ENCODE data around the gene DEDD2. TPM values are rescaled to one million over a fixed set of nuclear protein-coding genes. Genes with fewer than 3 reads are reported as not detected.

Gene DEDD2
- polyA plus RNA-seq, 1 donor from 2014 or later, result 69.9 TPM

DNA sequence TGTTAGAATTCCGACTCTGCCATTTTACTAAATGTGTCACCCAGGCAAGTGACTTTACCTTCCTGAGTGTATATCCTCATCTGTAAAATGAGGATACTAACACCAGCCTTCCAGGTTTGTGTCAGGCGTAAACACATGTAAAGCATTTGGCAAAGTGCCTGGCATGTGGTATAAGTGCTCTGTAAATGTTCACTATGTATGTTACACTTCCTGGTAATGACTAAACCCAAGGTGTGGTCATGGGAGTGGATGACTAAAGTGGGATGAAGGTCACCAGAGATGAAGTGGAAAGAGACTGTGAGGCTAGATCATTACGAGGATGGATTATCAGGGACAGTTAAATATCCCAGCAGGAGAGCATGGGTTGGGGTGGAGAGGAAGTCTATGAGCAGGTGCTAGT is 25.6 kb downstream of the DEDD2 start:
- H3K9ac ChIP-seq (ENCODE audit: low read length), result no peak overlapping the region
- H2AFZ ChIP-seq (ENCODE audit: low read depth, low read length), result no peak overlapping the region
- H3K4me2 ChIP-seq (ENCODE audit: low read length), result no peak overlapping the region
- TF ChIP-seq POLR2AphosphoS5 (IDR thresholded peaks at IDR 0.05) (no peak), SMC3 (conservative IDR thresholded peaks at IDR 0.05; ENCODE audit: poor library complexity) (no peak), RAD21 (conservative IDR thresholded peaks at IDR 0.05) (no peak), EZH2 (IDR thresholded peaks at IDR 0.05; ENCODE audit: borderline replicate concordance, insufficient read depth, low read length, poor library complexity, severe bottlenecking) (no peak), EP300 (conservative IDR thresholded peaks at IDR 0.05; ENCODE audit: poor library complexity, severe bottlenecking) (no peak), MXI1 (conservative IDR thresholded peaks at IDR 0.05; ENCODE audit: poor library complexity, severe bottlenecking) (no peak), TAF1 (IDR thresholded peaks at IDR 0.05; ENCODE audit: low read depth) (no peak)
- TF ChIP-seq, protein P1, sequence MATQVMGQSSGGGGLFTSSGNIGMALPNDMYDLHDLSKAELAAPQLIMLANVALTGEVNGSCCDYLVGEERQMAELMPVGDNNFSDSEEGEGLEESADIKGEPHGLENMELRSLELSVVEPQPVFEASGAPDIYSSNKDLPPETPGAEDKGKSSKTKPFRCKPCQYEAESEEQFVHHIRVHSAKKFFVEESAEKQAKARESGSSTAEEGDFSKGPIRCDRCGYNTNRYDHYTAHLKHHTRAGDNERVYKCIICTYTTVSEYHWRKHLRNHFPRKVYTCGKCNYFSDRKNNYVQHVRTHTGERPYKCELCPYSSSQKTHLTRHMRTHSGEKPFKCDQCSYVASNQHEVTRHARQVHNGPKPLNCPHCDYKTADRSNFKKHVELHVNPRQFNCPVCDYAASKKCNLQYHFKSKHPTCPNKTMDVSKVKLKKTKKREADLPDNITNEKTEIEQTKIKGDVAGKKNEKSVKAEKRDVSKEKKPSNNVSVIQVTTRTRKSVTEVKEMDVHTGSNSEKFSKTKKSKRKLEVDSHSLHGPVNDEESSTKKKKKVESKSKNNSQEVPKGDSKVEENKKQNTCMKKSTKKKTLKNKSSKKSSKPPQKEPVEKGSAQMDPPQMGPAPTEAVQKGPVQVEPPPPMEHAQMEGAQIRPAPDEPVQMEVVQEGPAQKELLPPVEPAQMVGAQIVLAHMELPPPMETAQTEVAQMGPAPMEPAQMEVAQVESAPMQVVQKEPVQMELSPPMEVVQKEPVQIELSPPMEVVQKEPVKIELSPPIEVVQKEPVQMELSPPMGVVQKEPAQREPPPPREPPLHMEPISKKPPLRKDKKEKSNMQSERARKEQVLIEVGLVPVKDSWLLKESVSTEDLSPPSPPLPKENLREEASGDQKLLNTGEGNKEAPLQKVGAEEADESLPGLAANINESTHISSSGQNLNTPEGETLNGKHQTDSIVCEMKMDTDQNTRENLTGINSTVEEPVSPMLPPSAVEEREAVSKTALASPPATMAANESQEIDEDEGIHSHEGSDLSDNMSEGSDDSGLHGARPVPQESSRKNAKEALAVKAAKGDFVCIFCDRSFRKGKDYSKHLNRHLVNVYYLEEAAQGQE (IDR thresholded peaks at IDR 0.05; ENCODE audit: borderline replicate concordance), result no peak
- TF ChIP-seq, protein P2, sequence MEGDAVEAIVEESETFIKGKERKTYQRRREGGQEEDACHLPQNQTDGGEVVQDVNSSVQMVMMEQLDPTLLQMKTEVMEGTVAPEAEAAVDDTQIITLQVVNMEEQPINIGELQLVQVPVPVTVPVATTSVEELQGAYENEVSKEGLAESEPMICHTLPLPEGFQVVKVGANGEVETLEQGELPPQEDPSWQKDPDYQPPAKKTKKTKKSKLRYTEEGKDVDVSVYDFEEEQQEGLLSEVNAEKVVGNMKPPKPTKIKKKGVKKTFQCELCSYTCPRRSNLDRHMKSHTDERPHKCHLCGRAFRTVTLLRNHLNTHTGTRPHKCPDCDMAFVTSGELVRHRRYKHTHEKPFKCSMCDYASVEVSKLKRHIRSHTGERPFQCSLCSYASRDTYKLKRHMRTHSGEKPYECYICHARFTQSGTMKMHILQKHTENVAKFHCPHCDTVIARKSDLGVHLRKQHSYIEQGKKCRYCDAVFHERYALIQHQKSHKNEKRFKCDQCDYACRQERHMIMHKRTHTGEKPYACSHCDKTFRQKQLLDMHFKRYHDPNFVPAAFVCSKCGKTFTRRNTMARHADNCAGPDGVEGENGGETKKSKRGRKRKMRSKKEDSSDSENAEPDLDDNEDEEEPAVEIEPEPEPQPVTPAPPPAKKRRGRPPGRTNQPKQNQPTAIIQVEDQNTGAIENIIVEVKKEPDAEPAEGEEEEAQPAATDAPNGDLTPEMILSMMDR (IDR thresholded peaks at IDR 0.05; ENCODE audit: poor library complexity, severe bottlenecking), result no peak
- H3K36me3 ChIP-seq (ENCODE audit: insufficient read depth, low read length), result no peaks in the 10 kb centered on the region
- no peaks in the 10 kb centered on the region for H3K79me2 ChIP-seq (replicated peaks; ENCODE audit: insufficient read depth, low read length)
- H3F3A ChIP-seq (ENCODE audit: insufficient read depth, low read length, poor library complexity, severe bottlenecking), result no peaks in the 10 kb centered on the region
- H4K20me1 ChIP-seq (ENCODE audit: insufficient read depth), result no peaks in the 10 kb centered on the region
- H3K27me3 ChIP-seq (ENCODE audit: insufficient read depth, low read depth, low read length), result no peaks in the 10 kb centered on the region
- H3K4me3 ChIP-seq (ENCODE audit: low read length), result no peak overlapping the region
- no peaks in the 10 kb centered on the region for H3K9me2 ChIP-seq (ENCODE audit: insufficient read depth, low read length)
- no peaks in the 10 kb centered on the region for H3K9me3 ChIP-seq (ENCODE audit: low read length)
- H3K27ac ChIP-seq (ENCODE audit: low read length), result no peak overlapping the region

DNA sequence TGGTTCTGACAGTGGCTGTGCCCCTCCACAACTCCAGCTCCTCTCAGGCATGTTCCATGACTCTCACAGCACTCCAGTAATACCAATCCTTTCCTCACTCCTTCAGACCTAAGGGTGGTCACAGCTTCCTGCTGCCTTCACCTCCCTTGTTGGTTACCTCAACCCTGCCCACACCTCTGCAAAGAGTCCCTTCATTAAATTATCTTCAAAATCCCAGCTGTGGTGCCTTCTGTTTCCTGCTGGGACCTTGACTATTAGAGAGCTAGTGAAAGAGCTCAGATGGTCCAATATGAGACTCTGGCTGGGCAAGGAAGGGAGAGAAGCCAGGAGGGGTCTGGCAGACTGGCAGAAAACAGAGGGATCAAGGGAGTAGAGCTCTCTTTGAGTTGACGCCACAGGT is 26.1 kb downstream of the DEDD2 start:
- H3K4me2 ChIP-seq (ENCODE audit: low read length), result no peak overlapping the region
- H3K9ac ChIP-seq (ENCODE audit: low read length), result no peak overlapping the region
- no peaks in the 10 kb centered on the region for H3K27me3 ChIP-seq (ENCODE audit: insufficient read depth, low read depth, low read length)
- H3K36me3 ChIP-seq (ENCODE audit: insufficient read depth, low read length), result no peaks in the 10 kb centered on the region
- H3K27ac ChIP-seq (ENCODE audit: low read length), result no peak overlapping the region
- no peaks in the 10 kb centered on the region for H3K9me3 ChIP-seq (ENCODE audit: low read length)
- H3K4me3 ChIP-seq (ENCODE audit: low read length), result no peak overlapping the region
- H4K20me1 ChIP-seq (ENCODE audit: insufficient read depth), result no peaks in the 10 kb centered on the region
- H3F3A ChIP-seq (ENCODE audit: insufficient read depth, low read length, poor library complexity, severe bottlenecking), result no peaks in the 10 kb centered on the region
- TF ChIP-seq, protein P2 (IDR thresholded peaks at IDR 0.05; ENCODE audit: poor library complexity, severe bottlenecking), result no peak
- no peak for TF ChIP-seq POLR2AphosphoS5 (IDR thresholded peaks at IDR 0.05)
- TF ChIP-seq EZH2 (IDR thresholded peaks at IDR 0.05; ENCODE audit: borderline replicate concordance, insufficient read depth, low read length, poor library complexity, severe bottlenecking), result no peak
- no peak for TF ChIP-seq SMC3 (conservative IDR thresholded peaks at IDR 0.05; ENCODE audit: poor library complexity)
- no peak for TF ChIP-seq MXI1 (conservative IDR thresholded peaks at IDR 0.05; ENCODE audit: poor library complexity, severe bottlenecking)
- no peak for TF ChIP-seq EP300 (conservative IDR thresholded peaks at IDR 0.05; ENCODE audit: poor library complexity, severe bottlenecking)
- TF ChIP-seq RAD21 (conservative IDR thresholded peaks at IDR 0.05), result no peak
- TF ChIP-seq, protein P1 (IDR thresholded peaks at IDR 0.05; ENCODE audit: borderline replicate concordance), result no peak
- TF ChIP-seq TAF1 (IDR thresholded peaks at IDR 0.05; ENCODE audit: low read depth), result no peak
- H3K79me2 ChIP-seq (replicated peaks; ENCODE audit: insufficient read depth, low read length), result no peaks in the 10 kb centered on the region
- no peaks in the 10 kb centered on the region for H3K9me2 ChIP-seq (ENCODE audit: insufficient read depth, low read length)
- no peak overlapping the region for H2AFZ ChIP-seq (ENCODE audit: low read depth, low read length)
